HL-60 (cell line): ENCODE data around the gene SHC1.

Source experiments
- DNase-seq, 2 experiments: peaks; one replicate each; pipeline ENCODE4 v3.0.0-alpha.2; 2010 to 2020; ENCODE audit warnings: low read depth in 1 of 2, low spot score in 1 of 2
- H3K27ac ChIP-seq: fragments of 250-450 bp; sonication (Bioruptor Pico); replicated peaks from 2 replicates; pipeline ENCODE4 v1.5.1; 2020; ENCODE audit warnings: mild to moderate bottlenecking, moderate library complexity
- H3K27me3 ChIP-seq: fragments of 250-450 bp; sonication (Bioruptor Pico); 2 replicates; pipeline ENCODE4 v1.5.1; 2021; ENCODE audit warnings: mild to moderate bottlenecking, moderate library complexity; ENCODE audit not compliant: insufficient read depth, poor library complexity, severe bottlenecking
- H3K4me3 ChIP-seq: replicated peaks from 2 replicates; pipeline ENCODE4 v1.5.1; 2011; ENCODE audit warnings: mild to moderate bottlenecking, control low read depth, low read length; ENCODE audit not compliant: insufficient read depth
- GABPA ChIP-seq: IDR thresholded peaks from 2 replicates; pipeline ENCODE4 v1.6.1; 2012; ENCODE audit warnings: low read depth
- POLR2AphosphoS5 ChIP-seq: IDR thresholded peaks from 2 replicates; pipeline ENCODE4 v1.6.1; 2012; ENCODE audit warnings: low read depth
- SPI1 ChIP-seq: IDR thresholded peaks from 2 replicates; pipeline ENCODE4 v1.6.1; 2012; ENCODE audit warnings: low read depth, mild to moderate bottlenecking, borderline replicate concordance
- TF ChIP-seq, protein P1 (sequence below): IDR thresholded peaks from one replicate; pipeline ENCODE4 v1.5.1; 2011; ENCODE audit warnings: low read length, control low read depth, inconsistent platforms; ENCODE audit not compliant: insufficient read depth
- TF ChIP-seq, protein P2 (sequence below): IDR thresholded peaks from 2 replicates; pipeline ENCODE4 v1.6.1; 2012; ENCODE audit warnings: low read depth; ENCODE audit not compliant: insufficient replicate concordance

The SHC1 gene

DNA sequence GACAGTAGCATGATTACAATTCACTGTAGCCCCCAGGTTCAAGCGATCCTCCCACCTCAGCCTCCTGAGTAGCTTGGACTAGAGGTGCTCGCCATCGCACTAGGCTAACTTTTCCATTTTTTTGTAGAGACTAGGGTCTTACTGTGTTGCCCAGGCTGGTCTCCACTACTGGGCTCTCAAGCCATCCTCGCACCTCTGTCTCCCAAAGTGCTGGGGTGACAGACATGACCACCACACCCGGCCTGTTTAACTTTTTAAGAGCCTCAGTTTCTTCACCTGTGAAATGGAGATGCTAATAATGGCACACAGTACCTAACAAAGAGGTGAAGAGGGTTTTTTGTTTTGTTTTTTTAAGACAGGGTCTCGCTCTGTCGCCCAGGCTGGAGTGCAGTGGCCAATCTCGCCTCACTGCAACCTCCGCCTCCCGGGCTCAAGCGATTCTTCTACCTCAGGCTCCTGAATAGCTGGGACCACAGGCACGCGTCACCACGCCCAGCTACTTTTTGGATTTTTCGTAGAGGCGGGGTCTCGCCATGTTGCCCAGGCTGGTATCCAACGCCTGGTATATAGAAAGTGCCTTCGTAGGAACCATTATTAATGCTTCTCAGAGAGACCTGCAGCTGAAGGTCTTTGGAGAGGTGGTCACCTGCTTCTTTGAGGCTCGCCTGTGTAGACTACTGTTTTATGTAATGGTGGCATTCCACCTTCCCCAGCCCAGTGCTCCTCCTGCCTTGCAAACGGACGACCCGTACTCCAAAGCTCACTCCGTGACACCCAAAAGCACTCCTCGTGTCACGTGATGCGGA lies 34.6 kb downstream of the SHC1 start:
- Histone ChIP-seq H3K27me3 (no peaks in the 10 kb centered on the region), H3K27ac (peak overlapping the region; percentile 100), H3K4me3 (peak overlapping the region; percentile 58)
- DNase-seq, result no peak
- TF ChIP-seq, protein P1, sequence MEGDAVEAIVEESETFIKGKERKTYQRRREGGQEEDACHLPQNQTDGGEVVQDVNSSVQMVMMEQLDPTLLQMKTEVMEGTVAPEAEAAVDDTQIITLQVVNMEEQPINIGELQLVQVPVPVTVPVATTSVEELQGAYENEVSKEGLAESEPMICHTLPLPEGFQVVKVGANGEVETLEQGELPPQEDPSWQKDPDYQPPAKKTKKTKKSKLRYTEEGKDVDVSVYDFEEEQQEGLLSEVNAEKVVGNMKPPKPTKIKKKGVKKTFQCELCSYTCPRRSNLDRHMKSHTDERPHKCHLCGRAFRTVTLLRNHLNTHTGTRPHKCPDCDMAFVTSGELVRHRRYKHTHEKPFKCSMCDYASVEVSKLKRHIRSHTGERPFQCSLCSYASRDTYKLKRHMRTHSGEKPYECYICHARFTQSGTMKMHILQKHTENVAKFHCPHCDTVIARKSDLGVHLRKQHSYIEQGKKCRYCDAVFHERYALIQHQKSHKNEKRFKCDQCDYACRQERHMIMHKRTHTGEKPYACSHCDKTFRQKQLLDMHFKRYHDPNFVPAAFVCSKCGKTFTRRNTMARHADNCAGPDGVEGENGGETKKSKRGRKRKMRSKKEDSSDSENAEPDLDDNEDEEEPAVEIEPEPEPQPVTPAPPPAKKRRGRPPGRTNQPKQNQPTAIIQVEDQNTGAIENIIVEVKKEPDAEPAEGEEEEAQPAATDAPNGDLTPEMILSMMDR, result no peak
- no peak for TF ChIP-seq GABPA
- TF ChIP-seq, protein P2, sequence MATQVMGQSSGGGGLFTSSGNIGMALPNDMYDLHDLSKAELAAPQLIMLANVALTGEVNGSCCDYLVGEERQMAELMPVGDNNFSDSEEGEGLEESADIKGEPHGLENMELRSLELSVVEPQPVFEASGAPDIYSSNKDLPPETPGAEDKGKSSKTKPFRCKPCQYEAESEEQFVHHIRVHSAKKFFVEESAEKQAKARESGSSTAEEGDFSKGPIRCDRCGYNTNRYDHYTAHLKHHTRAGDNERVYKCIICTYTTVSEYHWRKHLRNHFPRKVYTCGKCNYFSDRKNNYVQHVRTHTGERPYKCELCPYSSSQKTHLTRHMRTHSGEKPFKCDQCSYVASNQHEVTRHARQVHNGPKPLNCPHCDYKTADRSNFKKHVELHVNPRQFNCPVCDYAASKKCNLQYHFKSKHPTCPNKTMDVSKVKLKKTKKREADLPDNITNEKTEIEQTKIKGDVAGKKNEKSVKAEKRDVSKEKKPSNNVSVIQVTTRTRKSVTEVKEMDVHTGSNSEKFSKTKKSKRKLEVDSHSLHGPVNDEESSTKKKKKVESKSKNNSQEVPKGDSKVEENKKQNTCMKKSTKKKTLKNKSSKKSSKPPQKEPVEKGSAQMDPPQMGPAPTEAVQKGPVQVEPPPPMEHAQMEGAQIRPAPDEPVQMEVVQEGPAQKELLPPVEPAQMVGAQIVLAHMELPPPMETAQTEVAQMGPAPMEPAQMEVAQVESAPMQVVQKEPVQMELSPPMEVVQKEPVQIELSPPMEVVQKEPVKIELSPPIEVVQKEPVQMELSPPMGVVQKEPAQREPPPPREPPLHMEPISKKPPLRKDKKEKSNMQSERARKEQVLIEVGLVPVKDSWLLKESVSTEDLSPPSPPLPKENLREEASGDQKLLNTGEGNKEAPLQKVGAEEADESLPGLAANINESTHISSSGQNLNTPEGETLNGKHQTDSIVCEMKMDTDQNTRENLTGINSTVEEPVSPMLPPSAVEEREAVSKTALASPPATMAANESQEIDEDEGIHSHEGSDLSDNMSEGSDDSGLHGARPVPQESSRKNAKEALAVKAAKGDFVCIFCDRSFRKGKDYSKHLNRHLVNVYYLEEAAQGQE, result no peak
- TF ChIP-seq SPI1, result no peak
- no peak for TF ChIP-seq POLR2AphosphoS5

DNA sequence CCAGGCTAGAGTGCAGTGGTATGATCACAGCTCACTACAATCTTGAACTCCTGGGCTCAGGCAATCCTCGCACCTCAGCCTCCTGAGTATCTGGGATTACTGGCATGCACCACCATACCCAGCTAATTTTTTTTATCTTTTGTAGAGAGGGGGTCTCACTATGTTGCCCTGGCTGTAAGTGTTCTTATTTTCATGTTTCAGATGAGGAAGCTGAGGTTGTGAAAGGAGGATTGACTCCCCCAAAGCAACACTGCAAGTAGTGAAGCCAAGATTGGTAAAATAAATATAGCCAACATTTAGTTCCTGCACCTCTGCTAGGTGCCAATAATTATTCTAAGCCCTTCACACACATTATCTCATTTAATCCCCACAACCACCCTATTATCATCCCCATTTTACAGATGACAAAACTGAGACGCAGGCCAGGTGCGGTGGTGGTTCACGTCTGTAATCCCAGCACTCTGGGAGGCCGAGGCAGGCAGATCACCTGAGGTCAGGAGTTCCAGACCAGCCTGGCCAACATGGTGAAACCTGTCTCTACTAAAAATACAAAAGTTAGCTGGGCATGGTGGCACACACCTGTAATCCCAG lies 36.1 kb downstream of the SHC1 start:
- Histone ChIP-seq H3K27me3 (no peaks in the 10 kb centered on the region), H3K27ac (no peak overlapping the region), H3K4me3 (no peak overlapping the region)
- TF ChIP-seq, protein P1, result no peak
- TF ChIP-seq, protein P2, result no peak
- no peak for TF ChIP-seq POLR2AphosphoS5
- no peak for TF ChIP-seq SPI1
- no peak for TF ChIP-seq GABPA
- no peak for DNase-seq

DNA sequence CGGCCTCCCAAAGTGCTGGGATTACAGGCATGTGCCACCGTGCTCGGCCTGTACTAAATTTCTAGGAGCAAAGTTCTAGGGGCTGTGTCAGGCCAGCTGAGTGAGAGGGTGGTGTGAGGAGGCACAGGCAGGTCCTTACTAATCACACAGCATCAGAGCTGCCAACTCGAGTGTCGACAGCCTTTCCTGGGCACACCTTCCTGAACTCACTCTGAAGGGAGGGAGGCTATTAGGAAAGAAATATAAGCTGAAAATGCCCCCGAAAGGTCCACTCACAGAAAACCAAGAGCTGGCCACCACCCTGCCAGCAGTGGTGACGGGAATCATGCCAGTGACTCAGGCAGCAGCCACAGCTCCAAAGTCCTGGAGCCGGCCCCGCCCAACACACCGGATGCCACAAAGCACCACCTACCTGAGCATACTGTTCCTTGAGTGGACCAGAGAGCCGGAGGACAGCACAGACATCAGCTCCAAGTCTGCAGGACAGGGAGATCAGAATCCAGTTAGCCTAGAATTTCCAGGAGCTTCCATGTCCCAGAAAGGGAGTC lies 38.5 kb downstream of the SHC1 start:
- no peak overlapping the region for H3K27ac ChIP-seq

More for the DNA sequence above, 38.5 kb downstream of the SHC1 start:
- TF ChIP-seq SPI1, result no peak
- TF ChIP-seq, protein P2, result no peak
- no peak overlapping the region for H3K4me3 ChIP-seq
- H3K27me3 ChIP-seq, result no peaks in the 10 kb centered on the region
- no peak for DNase-seq
